Left lung (tissue), 14 donors: ENCODE results near the gene AKR1C1. TPM values are rescaled to one million over a fixed set of nuclear protein-coding genes. Genes with fewer than 3 reads are reported as not detected.
A peak's percentile ranks its signal among the peaks of the same experiment; 100 is the strongest.
"Not testable (repeated sequence)": the region's sequence is repeated elsewhere in the genome, so short reads cannot be mapped to it uniquely, and the experiment has no call there.

Experiments
- ATAC-seq: fragments of 200-7000 bp; cut with Tn5 transposase; one replicate; pipeline ENCODE4 v1.9.1; 2020; ENCODE audit warnings: moderate library complexity
- DNase-seq, 4 donors: peaks; one replicate each; pipeline ENCODE4 v3.0.0-alpha.2; 2013 to 2020
- H3K27ac ChIP-seq, 2 donors: fragments of 200-600 bp; sonication (generic) in 1 of 2; one replicate each; pipeline versions ENCODE4 v1.5.0 to v1.8.0; 2020 to 2021
- H3K27me3 ChIP-seq, 2 donors: fragments of 200-600 bp; sonication (generic) in 1 of 2; one replicate each; pipeline versions ENCODE4 v1.5.0 to v1.8.0; 2020 to 2021
- H3K36me3 ChIP-seq, 2 donors: fragments of 200-600 bp; sonication (generic) in 1 of 2; one replicate each; pipeline versions ENCODE4 v1.5.0 to v1.8.0; 2020 to 2021
- H3K4me1 ChIP-seq, 2 donors: fragments of 200-600 bp; one replicate each; pipeline ENCODE4 v1.8.0; 2021
- H3K4me3 ChIP-seq, 2 donors: fragments of 200-600 bp; sonication (generic) in 1 of 2; one replicate each; pipeline versions ENCODE4 v1.5.0 to v1.8.0; 2020 to 2021; ENCODE audit warnings: mild to moderate bottlenecking in 1 of 2
- H3K9me3 ChIP-seq, 2 donors: fragments of 200-600 bp; sonication (generic) in 1 of 2; one replicate each; pipeline versions ENCODE4 v1.5.0 to v1.8.0; 2020 to 2021
- intact Hi-C, 2 donors: fragments of 100-400 bp; cut with DNase I; formaldehyde crosslinking; loops; one replicate each; pipeline versions ENCODE4 v1.11.2 to v1.14.2; 2022
- long read RNA-seq, 12 donors: library from polyadenylated mRNA in 2 of 12; unstranded in 2 of 12; transcript quantifications; one replicate each; pipeline ENCODE4 v2.0.0 and lab custom pipeline, GENCODE V29; 2019 to 2026
- polyA plus RNA-seq, 6 donors: library from polyadenylated mRNA; unstranded; fragments of 120-200 nt; gene quantifications; one replicate each; pipeline ENCODE4 v1.2.1, GENCODE V29; 2013; ENCODE audit not compliant: insufficient read length in 6 of 6
- total RNA-seq, 2 donors: library from RNA; stranded (reverse); fragmentation: NEBNext Ultra II Directional; extraction: Animal tissue kit (Norgen Biotek cat#: 25700); gene quantifications; one replicate each; pipeline ENCODE4 v1.2.1, GENCODE V29; 2021
- TF ChIP-seq, protein P1 (sequence below), 2 donors: fragments of 200-600 bp; sonication (generic) in 1 of 2; IDR thresholded peaks; one replicate each; pipeline versions ENCODE4 v1.5.0 to v1.8.0; 2021; ENCODE audit warnings: antibody characterized with exemption in 2 of 2
- donor health status: DM: no; HTN: yes; CAD: no.
- donor health status: DM: no; HTN: no; CAD: no.

The AKR1C1 gene
- total RNA-seq (10 to 100 TPM; 21.0 to 92.2 TPM), polyA plus RNA-seq (10 to 100 TPM in 2 of 6 donors, 1 to 10 TPM in 4; 8.1 to 11.2 (median 9.3) TPM)
- long read RNA-seq, donor 1, result 0 reads
- long read RNA-seq, donor 2, result 0 reads
- long read RNA-seq, donor 3, result 0 reads
- long read RNA-seq, donor 4, full-length matches to known transcripts, result 7 of 9 reads
- long read RNA-seq, donor 4, partial matches to known transcripts, result 0 of 9 reads
- long read RNA-seq, donor 4, other reads (novel, unspliced or antisense), result 2 of 9 reads
- long read RNA-seq, donor 5, full-length matches to known transcripts, result 1 of 1 reads
- long read RNA-seq, donor 5, partial matches to known transcripts, result 0 of 1 reads
- long read RNA-seq, donor 5, other reads (novel, unspliced or antisense), result 0 of 1 reads
- long read RNA-seq, donor 6, result 0 reads
- long read RNA-seq, donor 7, full-length matches to known transcripts, result 1 of 1 reads
- long read RNA-seq, donor 7, partial matches to known transcripts, result 0 of 1 reads
- long read RNA-seq, donor 7, other reads (novel, unspliced or antisense), result 0 of 1 reads
- long read RNA-seq, donor 8, result 0 reads
- long read RNA-seq, donor 9, full-length matches to known transcripts, result 1 of 1 reads
- long read RNA-seq, donor 9, partial matches to known transcripts, result 0 of 1 reads
- long read RNA-seq, donor 9, other reads (novel, unspliced or antisense), result 0 of 1 reads
- long read RNA-seq, donor 10, full-length matches to known transcripts, result 24 of 30 reads
- long read RNA-seq, donor 10, partial matches to known transcripts, result 4 of 30 reads
- long read RNA-seq, donor 10, other reads (novel, unspliced or antisense), result 2 of 30 reads
- long read RNA-seq, donor 11, full-length matches to known transcripts, result 15 of 51 reads
- long read RNA-seq, donor 11, partial matches to known transcripts, result 13 of 51 reads
- long read RNA-seq, donor 11, other reads (novel, unspliced or antisense), result 23 of 51 reads
- long read RNA-seq, donor 12, full-length matches to known transcripts, result 1 of 1 reads
- long read RNA-seq, donor 12, partial matches to known transcripts, result 0 of 1 reads
- long read RNA-seq, donor 12, other reads (novel, unspliced or antisense), result 0 of 1 reads

DNA sequence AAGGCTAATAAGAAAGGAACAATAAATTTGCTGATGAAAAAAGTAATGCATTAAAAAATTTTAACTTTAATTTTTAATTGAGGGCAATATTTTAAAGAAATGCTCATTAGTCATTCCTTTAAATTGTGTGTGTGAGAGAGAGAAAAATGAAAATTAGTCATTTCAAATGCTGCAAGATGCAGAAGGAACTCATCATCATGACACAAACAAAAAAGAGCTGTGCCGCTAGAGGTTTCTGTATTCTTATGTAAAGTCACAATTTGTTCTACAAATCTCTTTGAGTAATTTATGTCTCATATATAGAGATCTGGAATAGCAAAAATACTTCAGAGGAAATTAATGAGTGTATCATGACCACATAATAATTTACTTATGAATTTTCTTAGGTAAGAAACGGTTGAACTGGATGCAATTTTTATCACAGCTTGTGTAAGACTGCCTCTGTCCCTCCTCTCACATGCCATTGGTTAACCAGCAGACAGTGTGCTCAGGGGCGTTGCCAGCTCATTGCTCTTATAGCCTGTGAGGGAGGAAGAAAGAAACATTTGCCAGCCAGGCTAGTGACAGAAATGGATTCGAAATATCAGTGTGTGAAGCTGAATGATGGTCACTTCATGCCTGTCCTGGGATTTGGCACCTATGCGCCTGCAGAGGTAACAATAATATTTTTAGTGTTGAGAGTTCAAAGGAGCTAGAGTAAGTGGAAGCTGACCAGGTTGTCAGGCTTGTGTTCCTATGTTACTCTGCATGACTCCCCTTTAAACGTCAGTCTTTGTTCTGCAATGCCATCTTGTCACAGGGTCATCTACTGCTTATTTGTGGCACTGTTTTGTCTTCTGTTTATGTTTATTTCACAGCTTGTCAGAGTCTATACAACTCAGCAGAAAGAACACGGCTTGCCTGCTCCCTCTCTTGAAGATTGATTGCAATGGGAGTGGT lies at the start of gene AKR1C1:
Gene AKR1C1, plus strand, starts transcription at position 540 of the 939 bp plus-strand sequence. Its CDS starts 30 bp downstream, at position 570.
- H3K27me3 ChIP-seq, H3K4me1 ChIP-seq, intact Hi-C loops, H3K36me3 ChIP-seq, DNase-seq, H3K27ac ChIP-seq, H3K9me3 ChIP-seq: not testable (repeated sequence)
- peak within 1 kb of the TSS in 1 of 2 donors; percentile 18 for H3K4me3 ChIP-seq
- ATAC-seq, result peak; percentile 99

DNA sequence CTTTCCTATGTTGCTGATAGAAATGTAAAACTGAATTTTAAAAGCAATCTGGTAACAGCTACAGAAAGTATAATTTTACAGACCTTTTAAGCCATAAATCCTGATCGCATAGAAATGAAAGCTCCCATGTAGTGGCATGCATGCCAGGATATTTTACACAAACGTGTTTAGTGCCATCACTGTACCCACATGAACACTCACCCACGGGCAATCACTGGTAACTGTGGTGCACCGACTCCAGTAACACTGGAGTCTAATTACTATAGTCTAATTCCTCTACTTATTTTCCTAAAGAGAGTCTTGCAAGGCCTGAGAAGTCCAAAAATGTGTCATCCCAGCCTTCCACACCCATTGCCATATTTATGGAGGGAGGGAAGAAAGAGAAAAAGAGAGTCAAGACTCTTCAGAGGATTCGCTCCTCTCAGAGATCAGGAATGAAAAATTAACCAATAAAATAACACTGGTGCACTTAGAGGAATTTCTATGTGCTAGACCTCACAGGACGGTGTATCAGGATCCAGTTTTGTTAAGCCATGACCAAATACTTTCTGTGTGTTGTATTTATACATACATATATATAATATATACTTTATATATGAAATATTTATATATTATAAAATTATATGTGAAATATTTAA lies 48.9 kb upstream of the AKR1C1 start:
- Histone ChIP-seq H3K27me3 (no peaks in the 10 kb centered on the region), H3K36me3 (no peaks in the 10 kb centered on the region), H3K9me3 (no peaks in the 10 kb centered on the region), H3K4me3 (no peak overlapping the region), H3K27ac (no peak overlapping the region), H3K4me1 (no peaks in the 10 kb centered on the region)
- DNase-seq (no peak), ATAC-seq (no peak)
- TF ChIP-seq, protein P1, sequence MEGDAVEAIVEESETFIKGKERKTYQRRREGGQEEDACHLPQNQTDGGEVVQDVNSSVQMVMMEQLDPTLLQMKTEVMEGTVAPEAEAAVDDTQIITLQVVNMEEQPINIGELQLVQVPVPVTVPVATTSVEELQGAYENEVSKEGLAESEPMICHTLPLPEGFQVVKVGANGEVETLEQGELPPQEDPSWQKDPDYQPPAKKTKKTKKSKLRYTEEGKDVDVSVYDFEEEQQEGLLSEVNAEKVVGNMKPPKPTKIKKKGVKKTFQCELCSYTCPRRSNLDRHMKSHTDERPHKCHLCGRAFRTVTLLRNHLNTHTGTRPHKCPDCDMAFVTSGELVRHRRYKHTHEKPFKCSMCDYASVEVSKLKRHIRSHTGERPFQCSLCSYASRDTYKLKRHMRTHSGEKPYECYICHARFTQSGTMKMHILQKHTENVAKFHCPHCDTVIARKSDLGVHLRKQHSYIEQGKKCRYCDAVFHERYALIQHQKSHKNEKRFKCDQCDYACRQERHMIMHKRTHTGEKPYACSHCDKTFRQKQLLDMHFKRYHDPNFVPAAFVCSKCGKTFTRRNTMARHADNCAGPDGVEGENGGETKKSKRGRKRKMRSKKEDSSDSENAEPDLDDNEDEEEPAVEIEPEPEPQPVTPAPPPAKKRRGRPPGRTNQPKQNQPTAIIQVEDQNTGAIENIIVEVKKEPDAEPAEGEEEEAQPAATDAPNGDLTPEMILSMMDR (IDR thresholded peaks at IDR 0.05), result no peak
- intact Hi-C loops, result no loop called here

DNA sequence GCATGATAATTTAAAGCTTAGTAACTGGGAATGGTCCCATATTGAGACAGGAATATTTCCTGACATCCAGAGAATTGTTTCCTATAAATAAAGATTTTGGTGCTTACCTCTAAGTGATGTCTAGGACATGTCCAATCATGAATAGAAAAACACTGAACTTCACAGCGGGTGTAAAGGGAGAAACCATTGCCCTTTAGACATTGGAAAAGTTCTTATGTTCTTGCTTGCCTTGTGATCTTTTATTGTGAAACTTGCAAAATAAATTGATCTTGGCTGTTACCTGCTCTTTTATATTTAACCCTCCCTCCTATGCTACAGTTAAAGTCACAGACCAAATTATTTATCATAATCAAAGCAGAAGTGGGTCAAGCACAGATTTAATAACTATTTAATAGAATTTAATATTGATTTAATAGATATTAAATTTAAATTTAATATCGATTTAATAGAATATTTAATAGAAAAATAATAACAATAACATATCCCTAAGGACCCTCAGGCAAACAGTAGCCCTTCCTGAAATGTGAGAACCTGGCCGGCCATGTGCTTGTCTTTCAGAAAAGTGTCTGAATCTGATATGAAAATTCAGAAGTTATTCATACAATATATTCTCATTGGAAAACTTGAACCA lies 47.0 kb upstream of the AKR1C1 start:
- H3K27me3 ChIP-seq, result no peaks in the 10 kb centered on the region
- DNase-seq (no peak), ATAC-seq (no peak)
- intact Hi-C loops, result no loop called here
- H3K36me3 ChIP-seq, result no peaks in the 10 kb centered on the region
- TF ChIP-seq, protein P1 (IDR thresholded peaks at IDR 0.05), result no peak
- H3K4me1 ChIP-seq, result no peaks in the 10 kb centered on the region
- no peaks in the 10 kb centered on the region for H3K9me3 ChIP-seq
- no peak overlapping the region for H3K4me3 ChIP-seq
- H3K27ac ChIP-seq, result no peak overlapping the region

DNA sequence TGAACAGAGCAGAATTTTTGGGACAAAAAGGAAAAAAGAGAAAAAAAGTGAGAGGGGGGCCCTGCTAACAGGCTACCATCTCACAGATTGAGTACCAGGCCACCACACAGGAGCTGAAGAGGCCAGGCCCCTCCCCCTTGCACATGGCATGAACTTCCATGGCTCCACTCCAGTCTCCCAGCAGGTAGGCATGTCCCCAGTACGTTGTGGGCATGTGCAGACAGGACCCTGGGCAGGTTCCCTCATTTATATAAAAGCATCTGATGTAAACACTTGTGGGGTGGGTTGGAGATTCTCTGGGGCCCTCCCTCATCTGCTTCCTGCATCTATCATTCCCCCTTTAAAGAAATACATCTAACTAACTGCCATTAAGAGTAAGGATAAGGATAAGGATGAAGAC lies 45.0 kb upstream of the AKR1C1 start:
- TF ChIP-seq, protein P1 (IDR thresholded peaks at IDR 0.05), result no peak
- no peaks in the 10 kb centered on the region for H3K9me3 ChIP-seq

DNA sequence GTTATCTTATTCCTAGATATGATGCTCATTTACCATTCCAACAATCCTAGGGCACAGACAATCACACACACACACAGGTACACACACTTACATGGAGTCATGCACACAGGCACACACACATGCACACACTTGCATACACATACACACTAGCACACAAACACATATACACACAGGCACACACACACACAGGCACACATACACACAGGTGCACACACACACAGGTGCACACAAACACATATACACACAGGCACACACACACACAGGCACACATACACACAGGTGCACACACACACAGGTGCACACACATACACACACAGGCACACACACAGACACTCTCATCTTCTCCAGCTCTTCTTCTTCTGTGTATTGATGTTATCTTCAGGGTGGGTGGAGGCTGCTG lies 38.7 kb upstream of the AKR1C1 start:
- H3K4me1 ChIP-seq, H3K27me3 ChIP-seq, H3K27ac ChIP-seq, H3K4me3 ChIP-seq, ATAC-seq, intact Hi-C loops, H3K36me3 ChIP-seq, DNase-seq: not testable (repeated sequence)
- H3K9me3 ChIP-seq, result peaks cover 0 to 20% of the 10 kb centered on the region in 2 donors

More for the DNA sequence above, 45.0 kb upstream of the AKR1C1 start:
- Histone ChIP-seq H3K36me3 (no peaks in the 10 kb centered on the region), H3K4me3 (no peak overlapping the region), H3K27me3 (no peaks in the 10 kb centered on the region), H3K4me1 (no peaks in the 10 kb centered on the region), H3K27ac (no peak overlapping the region)
- ATAC-seq, result no peak
- no peak for DNase-seq
- intact Hi-C loops, result no loop called here
